GM21619 (cell line): ENCODE results near the gene S100A7A.
"Not testable (repeated sequence)": the region's sequence is repeated elsewhere in the genome, so short reads cannot be mapped to it uniquely, and the experiment has no call there.

Experiments
- ATAC-seq: cut with Tn5 transposase; IDR thresholded peaks from one replicate; pipeline ENCODE4 v1.9.1; 2021; ENCODE audit not compliant: unreplicated experiment

Gene S100A7A

GRCh38 chr1:153422450-153423068, 6.2 kb downstream of the S100A7A start:
- ATAC-seq = no peak

DNA sequence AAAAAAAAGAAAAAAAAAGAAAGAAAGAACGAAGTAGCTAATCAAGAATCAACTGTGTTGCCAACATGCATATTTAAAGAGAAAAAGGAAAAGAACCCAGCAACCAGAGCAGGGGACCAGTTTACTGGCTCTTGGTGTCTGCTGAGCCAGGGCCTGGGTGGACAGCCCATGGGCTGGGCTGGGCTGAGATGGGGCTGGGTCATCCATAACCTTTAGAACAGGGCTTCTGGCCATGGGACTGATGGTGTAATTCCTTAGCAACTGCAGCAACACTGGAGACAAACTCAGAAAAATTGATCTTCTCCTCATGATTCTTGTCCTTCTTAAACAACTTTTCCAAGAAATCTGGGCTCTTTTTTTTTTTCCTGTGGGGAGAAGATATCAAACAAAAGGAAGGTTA, 10.5 kb downstream of the S100A7A start:
- no peak for ATAC-seq

DNA sequence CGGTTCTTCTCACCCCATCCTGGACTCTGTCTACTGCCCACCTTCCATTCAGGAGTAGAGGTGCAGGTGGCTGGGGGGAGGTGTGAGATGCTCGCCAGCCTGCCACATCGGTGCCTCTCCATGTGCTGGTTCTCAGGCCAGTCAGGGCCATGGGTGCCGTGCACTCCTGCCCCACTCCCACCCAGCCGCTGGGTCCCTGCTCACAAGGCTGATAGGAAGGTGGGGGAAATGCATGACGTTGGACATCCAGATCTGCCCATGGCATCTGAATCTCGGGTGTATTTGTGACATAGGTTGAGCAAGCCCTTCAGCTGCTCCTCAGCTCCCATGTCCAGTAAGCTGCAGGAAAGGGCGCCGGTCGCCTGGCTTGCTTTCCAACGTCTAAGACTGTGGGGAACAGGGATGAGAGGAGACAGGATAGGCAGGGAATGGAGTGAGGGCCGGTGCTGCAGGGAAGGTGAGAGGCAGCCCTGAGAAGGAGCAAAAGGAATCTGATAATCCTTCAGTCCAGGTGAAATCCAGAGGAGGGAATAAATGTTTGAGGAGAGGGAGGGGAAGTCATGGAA, 11.8 kb downstream of the S100A7A start:
- ATAC-seq = no peak

DNA sequence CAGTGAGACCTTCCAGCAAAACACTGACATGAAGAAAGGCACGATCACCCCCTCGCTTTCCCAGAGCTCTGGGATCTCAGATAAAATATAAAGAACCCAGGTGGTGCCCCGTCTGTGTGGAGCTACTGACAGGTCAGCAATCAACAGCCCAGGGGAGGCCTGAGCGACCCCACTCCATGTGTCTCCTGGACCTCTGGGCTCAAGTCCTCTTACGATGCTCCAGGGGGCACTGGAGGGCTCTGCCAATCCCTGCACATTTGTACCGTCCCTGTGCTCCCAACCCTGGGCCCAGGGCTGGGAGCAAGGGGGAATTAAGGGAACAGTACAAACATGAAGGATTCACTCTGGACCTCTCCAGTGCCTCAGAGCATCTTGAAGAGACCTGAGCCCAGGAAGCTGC, 12.5 kb downstream of the S100A7A start:
- ATAC-seq = no peak

DNA sequence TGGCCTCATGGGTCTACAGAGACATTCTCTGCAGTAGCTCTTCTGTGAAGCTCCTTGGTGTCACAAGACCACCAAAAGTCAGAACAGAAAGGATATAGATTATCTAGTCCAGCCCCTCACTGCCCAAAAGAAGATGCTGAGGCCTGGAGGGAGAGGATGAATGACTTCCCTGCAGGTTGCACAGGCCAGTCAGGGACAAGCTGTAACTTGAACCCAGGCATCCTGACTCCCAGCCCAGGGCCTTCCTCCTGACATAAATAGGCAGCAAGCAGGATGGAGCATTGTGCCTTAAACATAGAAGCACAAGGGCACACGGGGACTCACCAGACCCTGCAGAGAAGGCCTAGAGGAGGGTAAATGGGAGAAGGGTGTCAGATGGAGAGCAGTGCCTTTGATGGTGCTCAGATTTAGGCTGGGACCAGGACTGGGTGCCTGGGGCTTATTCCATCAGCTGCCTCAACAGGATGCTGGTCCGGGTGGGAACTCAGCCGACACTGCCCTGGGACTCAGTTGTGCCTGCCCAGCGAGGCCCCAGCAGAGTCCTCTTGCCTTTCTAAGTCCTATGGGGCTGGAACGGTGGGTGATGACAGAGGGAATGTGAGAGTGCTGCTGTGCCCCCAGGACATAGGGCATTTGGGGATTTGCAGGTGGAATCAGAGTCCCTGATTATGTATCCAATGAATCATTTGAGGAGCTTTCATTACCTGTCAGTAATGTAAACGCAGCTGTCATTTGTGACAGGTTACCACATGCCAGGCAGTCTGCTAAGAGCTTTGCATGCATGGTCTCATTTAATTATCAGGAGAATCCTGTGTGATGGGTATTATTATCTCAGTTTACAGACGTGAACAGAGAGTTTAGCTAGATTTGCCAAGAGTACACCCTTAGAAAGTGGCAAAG, 13.2 kb downstream of the S100A7A start:
- ATAC-seq = no peak

DNA sequence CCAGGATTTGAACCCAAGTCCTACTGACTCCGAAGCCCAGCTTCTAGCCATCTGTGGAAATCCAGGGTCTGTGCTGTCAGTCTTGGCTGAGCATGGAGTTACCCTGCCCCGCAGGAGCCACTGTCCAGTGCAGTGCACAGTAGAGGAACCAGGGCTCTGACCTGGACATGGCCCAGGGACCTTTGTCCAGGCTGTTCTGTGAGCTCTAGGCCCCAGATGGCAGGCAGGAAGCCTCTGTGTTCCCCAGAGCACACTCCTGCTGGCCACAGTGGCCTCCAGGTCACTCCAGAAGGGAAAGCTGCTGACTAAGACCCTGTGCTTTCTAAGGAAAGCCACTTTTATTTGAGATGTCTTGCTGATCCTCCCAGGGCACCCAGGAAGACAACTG, 13.8 kb downstream of the S100A7A start:
- no peak for ATAC-seq

DNA sequence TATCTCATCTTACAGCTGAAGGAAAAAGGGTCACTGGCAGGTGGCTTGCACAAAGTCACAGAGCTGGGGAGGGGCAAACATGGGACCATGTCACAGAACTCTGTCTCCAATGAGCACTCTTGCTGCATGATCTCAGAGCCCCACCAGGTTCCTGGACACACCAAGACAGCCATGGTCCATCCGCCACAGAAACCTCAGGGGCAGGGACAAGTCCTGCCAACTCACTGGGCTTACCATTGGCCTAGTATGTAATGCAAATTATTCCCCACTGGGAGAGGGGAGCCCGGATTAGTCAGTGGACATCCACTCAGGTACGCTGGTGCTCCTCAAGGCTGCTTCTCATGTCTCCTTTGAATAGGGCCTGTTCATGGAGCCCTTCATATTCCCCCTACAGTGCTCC, 14.2 kb downstream of the S100A7A start:
- ATAC-seq = no peak

DNA sequence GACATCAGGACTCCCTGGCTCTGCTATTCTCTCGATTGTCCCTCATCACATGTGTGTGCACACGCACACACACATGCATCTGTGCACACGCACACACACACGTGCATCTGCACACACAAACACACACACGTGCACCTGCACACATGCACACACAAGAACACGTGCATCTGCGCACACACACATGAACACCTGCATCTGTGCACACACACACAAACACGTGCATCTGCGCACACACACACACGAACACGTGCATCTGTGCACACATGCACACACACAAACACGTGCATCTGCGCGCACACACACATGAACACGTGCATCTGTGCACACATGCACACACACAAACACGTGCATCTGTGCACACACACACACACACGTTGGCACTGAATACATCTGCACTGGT, 14.7 kb downstream of the S100A7A start:
- ATAC-seq = no peak

- no peak for ATAC-seq
Observed at GRCh38 chr1:153431427-153431826, 15.1 kb downstream of the S100A7A start.

- ATAC-seq = no peak
Observed at GRCh38 chr1:153431928-153432327, 15.6 kb downstream of the S100A7A start.

DNA sequence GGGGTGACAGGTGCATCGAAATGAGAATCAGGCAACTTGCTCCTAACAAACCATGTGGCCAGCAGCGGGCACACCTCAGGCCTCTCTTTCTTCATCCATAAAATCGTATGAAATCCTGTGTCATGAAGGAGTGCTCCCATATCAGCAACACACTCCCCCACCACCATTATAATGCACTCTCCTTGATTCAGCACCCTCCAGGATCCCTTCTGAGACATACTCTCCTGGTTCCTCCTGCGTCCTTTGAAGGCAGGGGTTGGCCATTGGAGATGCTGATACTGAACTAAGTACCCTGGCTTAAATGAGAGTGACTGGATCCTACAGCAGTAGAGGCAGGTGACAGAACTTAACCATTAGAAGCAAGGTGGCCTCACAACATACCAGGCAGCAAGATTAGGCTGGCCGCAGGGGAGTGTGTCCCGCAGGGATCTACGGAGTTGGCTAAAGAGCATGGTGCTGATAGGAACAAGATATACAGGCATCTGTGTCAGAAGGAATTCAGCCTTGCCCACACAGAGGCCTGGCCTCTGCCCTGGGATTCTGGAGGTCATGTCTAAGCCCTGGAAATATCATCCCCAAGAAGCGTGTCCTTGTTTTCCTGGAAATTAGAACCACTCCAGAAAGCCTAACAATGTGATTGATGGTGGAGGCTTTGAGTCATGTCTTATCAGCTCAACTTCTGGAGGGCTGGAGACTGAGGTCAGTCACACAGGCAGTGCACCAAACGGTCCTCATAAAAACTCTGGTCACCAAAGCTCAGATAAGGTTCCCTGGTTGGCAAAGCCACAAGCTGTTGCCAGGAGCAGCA, 16.8 kb downstream of the S100A7A start:
- ATAC-seq = no peak

DNA sequence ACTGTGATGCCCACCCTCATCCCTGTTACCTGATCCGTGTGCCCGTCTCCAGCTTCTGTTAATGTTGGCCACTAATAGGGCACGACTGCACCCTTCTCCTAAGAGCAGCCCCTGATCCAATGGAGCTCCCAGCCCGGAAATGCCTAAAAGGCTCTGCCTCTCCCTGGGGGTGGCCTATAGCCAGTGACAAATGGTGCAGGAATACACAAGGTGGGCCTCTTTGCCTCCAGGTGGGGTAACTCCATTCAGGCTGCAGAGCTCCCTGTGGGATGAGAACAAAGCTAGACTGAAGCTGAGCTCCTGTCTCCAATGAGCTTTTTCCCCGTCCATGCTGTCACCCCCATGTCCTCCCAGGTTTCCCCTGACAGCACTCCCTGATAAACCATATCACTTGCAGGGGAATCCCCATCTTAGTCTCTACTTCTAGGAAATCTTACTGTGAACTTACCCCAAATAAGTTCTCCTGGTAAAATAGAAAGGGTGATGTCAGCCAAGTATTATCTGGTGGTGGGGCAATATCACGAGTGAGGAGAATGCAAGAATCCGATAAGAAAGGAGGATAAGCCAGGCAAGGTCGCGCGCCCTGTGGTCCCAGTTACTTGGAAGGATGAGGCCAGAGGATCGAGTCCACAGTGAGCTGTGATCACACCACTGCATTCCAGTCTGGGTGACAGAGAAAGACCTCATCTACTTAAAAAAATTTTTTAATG, 18.6 kb downstream of the S100A7A start:
- no peak for ATAC-seq

GRCh38 chr1:153437236-153437635, 20.9 kb downstream of the S100A7A start:
- no peak for ATAC-seq

GRCh38 chr1:153438599-153438998, 22.3 kb downstream of the S100A7A start:
- no peak for ATAC-seq

DNA sequence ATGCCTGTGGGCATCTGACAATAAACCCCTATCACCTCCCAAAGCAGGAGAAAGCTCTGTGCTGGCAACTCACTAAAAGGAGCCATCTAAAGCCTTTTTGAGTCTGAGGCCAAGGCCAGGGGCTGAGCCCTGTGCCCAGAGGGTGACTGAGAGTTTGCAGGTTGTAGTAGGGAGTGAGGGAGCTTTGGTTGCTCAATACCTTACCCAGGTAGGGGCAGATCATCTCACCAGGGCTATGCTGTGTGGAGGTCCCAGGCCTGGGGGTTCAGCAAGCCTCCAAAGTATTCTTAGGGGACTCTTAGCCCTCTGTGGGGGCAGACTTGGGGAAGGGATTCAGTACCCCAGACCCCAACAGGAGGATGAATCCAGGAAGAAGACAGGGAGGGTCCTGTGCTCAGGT, 23.0 kb downstream of the S100A7A start:
- no peak for ATAC-seq

- no peak for ATAC-seq
Observed at GRCh38 chr1:153441238-153441755, 25.0 kb downstream of the S100A7A start.

- ATAC-seq = no peak
Observed at GRCh38 chr1:153443486-153443885, 27.2 kb downstream of the S100A7A start.

GRCh38 chr1:153444078-153444477, 27.8 kb downstream of the S100A7A start:
- ATAC-seq = no peak

- no peak for ATAC-seq
Observed at GRCh38 chr1:153447498-153448170, 31.3 kb downstream of the S100A7A start.

- ATAC-seq = not testable (repeated sequence)
Observed at GRCh38 chr1:153448851-153449250, 32.5 kb downstream of the S100A7A start.
